NCI-H2196 treated with DMSO at 0.1 percent for 48 hours (cell line): ENCODE data around the gene KCNJ13.
"Not testable (repeated sequence)": the region's sequence is repeated elsewhere in the genome, so short reads cannot be mapped to it uniquely, and the experiment has no call there.

Experiments used
- DNase-seq: peaks from one replicate; lab custom pipeline; 2025; ENCODE audit not compliant: unreplicated experiment; lab: John Stamatoyannopoulos, UW

KCNJ13 gene

DNA sequence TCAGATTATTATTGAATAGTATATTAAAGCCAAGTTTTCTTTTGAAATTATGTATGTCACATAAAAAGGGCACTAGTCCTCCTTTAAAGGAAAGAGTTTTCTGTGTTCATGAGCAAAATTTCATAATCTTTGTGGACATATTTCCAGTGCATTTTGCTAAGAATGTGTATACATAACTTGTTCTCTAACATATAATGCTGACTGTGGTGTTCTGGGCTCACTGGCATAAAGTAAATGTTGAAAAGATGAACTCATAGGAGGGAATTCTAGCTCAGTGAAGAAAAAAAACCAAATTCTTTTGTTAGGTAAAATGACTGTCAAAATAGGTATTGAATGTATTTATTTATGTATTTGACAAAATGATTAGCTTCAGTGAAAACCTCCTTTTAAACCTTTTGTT is 6.2 kb downstream of the KCNJ13 start:
- DNase-seq: no peak

DNA sequence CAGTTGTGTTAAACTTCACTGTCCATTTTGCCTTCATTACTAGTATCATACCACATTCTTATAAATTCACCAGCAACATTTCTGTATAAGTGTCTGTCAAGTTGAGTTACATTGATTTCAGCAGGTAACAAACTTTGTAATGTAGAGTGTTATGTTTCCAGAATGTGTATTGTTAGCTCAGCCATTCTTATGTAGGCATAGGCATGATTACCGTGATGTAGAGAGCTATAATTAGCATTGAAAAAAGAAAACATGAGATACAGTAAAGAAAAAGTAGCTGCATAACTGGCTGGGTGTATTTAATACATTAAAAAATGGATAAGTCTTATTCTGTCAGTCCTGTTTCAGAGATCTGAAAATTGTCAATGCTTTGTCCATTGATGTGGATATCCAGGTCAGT is 8.5 kb downstream of the KCNJ13 start:
- no peak for DNase-seq

DNA sequence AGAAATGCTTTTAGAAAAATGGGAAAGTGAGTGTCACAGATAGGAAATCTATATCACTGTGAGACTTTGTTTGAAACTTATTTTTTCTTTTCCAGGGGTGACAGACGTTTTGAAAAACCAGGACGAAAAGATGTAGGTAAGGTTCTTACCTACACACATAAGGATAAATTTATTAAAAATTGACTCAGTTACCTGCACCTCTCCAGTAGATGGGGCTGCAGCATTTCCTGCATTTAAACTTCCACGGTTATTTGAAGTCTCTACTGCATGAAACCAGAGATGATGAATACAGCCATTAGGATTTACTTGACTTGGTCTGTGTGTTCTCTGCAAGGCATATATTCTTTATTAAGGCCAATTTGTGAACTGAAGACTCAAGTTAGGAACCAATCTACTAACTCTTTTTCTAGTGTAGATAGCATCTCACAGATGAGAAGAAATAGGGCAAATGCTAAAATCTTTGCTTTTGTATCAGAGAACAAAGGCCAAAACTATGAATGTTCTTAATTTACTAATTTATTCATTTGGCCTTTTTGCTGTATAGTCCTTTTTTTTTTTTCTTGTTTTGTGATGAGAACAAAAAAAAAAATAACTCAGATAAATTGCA is 15.0 kb downstream of the KCNJ13 start:
- peak; percentile 14 for DNase-seq

DNA sequence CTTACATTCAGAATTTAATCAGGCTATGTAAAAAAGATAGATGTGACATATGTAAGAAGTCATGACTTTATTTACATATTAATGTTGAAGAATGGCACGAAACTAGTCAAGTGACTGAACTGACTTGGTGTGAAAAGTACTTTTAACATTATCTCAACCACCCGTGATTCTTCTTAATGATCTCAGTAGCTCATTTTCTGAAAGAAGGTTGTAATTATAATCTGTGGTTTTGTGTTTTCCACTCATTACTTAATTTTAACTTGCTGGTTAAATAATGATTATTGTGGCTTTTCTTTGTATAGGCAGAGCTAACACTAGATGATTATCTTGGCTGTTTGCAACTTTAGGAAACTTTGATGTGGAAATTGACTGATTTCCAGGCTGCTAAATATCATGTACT is 18.5 kb downstream of the KCNJ13 start:
- DNase-seq: no peak

DNA sequence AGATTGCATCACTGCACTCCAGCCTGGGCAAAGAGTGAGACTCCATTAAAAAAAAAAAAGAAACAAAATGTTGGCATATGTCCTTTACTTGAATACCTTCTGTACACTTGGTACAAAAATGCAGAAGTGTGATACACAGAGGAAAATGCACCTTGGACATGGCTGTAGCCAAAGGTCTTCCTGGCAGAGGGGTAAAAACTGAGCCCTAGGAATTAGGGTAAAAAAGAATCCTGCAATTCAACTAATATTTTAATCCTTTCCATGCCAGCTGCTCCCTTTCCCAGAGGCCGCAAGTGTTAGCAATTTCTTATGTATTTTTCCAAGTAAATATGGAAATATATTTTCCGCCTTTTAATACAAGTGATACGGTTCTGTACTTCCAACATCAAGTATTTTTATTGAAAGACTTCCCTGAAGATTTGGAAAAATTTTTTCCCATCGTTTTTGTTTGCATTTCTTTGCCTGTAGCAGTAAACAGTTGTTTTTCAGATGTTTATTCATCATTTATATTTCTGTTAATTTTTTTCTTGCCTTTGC is 26.2 kb downstream of the KCNJ13 start:
- no peak for DNase-seq

DNA sequence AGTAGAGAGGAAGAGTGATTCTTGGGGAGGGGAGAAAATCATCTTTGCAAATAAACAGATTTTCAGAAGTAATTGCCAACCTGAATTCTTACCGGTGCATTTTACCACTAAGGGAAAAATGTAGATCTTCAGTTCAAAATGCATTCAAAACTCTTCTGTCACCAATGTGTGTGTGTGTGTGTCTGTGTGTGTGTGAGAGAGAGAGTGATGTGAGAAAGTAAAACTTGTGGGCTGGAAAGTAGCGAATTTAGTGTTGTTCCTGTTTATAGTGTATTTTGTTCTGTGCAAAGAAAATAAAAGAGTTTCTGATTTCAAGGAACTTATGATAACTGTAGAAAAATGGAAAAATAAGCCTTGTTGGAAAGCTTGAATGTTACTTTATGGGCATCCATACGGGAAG is 27.0 kb downstream of the KCNJ13 start:
- DNase-seq: no peak

DNA sequence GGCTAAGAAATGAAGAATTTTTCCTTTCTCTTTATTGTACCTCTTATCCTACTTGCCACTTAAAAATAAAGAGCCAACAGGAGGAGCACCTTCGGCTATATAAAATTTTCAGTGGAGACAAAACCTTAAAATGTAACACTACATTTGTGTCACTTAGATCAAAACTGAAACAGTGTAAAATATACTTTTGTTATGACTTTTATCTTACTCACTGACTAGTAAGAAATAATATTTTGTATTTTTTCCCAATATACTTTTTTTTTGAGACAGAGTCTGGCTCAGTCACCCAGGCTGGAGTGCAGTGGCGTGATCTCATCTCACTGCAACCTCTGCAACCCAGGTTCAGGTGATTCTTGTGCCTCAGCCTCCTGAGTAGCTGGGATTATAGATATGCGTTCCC is 28.3 kb downstream of the KCNJ13 start:
- no peak for DNase-seq

DNA sequence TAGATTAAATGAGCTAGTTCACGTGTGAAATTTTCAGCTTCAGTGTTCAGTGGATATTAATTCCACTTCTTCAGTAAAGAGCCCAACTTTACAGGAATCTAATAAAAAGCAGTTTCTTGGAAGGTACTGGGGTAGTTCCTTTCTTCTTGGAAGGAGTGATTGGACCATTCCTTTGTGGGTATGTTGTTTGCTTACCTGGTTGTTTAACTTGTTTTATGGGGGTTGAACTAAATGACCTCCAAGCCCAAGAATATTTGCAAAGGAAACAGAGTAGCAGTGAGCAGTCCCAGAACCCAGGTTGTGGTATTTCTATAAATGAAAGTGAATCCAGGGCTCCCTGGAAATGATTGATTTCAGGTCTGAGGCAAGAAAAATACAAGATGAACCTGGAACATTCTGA is 31.4 kb downstream of the KCNJ13 start:
- DNase-seq: no peak

DNA sequence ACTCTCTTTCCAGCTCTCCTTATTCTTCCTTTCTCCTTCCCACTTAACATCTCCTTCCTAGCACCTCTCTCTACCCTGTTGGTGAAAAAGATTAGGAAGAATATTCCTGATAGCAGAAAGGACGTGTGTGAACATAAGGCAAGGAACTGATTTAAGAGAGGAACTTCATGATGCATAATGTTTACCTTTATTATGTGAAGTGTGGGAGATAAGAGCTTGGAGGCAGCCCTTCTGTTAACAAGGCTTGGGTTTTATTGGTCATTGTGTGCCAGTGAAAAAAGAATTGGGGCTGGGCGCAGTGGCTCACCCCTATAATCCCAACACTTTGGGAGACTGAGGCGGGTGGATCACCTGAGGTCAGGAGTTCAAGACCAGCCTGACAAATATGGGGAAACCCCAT is 34.4 kb downstream of the KCNJ13 start:
- DNase-seq: no peak

DNA sequence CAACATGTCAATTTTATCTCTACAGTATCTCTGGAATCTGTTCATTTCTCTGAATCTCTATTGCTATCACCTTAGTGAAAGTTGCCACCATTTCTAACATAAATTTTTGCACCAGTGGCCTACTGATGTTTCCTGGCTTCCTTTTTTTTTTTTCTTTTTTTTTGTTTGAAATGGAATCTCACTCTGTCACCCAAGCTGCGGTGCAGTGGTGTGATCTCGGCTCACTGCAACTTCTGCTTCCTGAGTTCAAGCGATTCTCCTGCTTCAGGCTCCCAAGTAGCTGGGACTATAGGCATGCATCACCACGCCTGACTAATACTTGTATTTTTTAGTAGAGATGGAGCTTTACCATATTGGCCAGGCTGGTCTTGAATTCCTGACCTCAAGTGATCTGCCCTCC is 35.1 kb downstream of the KCNJ13 start:
- no peak for DNase-seq

DNA sequence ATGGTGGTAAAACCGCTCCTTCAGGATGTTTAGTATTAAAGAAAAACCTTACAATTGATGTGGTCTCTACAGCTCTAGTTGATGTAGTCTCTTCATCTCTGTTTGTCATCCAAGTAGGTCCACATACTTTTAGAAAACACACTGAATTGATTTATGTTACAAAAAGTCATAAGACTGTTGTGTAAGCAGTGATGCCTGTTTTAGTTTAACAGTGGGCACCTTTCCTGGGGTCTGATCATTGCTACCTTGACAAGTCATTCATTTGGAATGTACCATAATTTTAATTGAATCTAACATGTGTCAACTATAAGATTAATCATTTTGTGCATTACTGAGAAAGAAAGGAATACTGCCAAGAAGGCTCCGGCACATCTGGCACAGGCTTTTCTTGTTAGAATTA is 44.9 kb downstream of the KCNJ13 start:
- DNase-seq: no peak

DNA sequence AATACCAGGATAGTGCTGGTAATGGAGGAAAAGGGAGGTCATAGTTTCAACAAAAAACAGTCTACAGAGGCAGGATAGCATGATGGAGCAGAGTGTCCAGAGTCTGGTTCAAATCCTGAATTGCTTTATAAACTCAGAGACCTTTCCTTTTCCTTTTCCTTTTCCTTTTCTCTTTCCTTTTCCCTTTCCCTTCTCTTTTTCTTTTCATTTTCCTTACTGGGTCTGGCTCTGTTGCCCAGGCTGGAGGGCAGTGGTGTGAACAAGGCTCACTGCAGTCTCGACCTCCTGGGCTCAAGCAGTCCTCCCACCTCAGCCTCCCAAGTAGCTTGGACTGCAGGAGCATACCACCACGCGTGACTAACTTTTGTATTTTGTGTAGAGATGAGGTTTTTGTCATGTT is 47.6 kb downstream of the KCNJ13 start:
- no peak for DNase-seq

DNA sequence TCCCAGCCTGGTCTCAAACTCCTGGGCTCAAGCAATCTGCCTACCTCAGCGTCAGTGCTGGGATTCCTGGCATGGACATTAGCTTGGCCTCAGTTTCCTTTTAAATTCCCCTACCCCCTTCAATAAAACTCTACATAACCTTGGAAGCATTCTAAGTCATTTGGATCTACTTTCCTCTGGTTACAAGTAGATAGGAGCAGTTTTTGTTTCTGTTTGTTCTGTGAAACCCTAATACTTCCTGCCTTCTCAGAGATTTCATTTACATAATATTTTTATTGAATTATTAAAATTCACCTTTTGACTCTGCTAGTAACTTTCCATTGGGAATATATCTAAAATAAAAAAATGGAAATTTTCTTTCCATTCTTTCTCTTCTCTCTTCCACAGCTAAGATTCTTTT is 53.3 kb downstream of the KCNJ13 start:
- no peak for DNase-seq

DNA sequence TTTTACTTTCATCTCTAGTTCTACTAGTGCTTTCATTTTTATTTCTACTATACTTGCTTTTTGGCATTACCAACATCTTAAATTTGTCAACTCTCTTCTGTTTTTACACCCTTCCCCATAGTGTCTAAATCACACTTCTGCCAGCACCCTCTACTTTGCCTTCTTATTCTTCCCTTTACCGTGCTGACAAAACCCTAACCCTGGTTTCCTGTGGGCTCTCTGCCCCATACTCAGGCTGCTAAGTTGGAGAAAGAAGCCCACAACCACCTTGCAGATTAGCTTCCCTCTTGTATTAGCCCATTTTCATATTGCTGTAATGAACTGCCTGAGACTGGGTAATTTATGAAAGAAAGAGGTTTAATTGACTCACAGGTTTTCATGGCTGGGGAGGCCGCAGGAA is 54.5 kb downstream of the KCNJ13 start:
- DNase-seq: no peak

DNA sequence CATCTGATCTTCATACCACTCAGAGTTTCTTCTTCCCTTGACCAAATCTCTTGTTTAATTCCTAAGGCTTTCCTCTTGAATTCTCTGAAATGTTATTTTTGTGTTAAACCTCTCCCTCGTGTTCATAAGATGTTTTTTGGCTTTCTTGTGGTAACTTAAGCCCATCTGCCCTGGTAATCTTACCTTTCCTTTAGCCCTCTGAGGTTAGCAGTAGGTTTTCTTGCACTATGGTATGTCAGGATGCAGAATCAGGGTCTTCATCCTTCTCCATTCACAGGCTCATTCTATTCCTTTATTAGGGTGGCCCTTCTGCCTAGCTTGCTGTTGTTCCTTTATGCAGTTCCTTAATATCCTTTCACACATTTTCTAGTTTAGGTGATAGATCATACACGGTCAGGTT is 55.1 kb downstream of the KCNJ13 start:
- no peak for DNase-seq

DNA sequence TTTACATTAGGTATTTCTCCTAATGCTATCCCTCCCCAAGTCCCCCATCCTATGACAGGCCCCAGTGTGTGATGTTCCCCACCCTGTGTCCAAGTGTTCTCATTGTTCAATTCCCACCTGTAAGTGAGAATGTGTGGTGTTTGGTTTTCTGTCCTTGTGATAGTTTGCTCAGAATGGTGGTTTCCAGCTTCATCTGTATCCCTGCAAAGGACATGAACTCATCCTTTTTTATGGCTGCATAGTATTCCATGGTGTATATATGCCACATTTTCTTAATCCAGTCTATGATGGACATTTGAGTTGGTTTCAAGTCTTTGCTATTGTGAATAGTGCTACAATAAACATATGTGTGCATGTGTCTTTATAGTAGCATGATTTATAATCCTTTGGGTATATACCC is 56.3 kb downstream of the KCNJ13 start:
- not testable (repeated sequence) for DNase-seq
